ENCODE data around the gene TECTB. TPM values are rescaled to one million over a fixed set of nuclear protein-coding genes. Genes with fewer than 3 reads are reported as not detected.

The TECTB gene
- total and polyA plus RNA-seq, 5 experiments from 2014 or later, result not detected

GRCh38 chr10:112332022-112332421 is 48.8 kb downstream of the TECTB start:
- H3K9me3 Mint-ChIP-seq, result no peaks in the 10 kb centered on the region
- no peaks in the 10 kb centered on the region for H3K36me3 Mint-ChIP-seq
- peaks cover 0 to 8% (median 4%) of the 10 kb centered on the region in 4 donors for H3K4me1 Mint-ChIP-seq
- no peak overlapping the region for H3K27ac Mint-ChIP-seq
- POLR2A ChIA-PET, result no interaction called here
- no peak overlapping the region for H3K4me3 Mint-ChIP-seq
- H3K27me3 Mint-ChIP-seq, result peaks cover 0 to 16% (median under 1%) of the 10 kb centered on the region in 5 donors
- ATAC-seq (no peak), DNase-seq (no peak)

GRCh38 chr10:112332509-112333228 is 49.5 kb downstream of the TECTB start:
- Mint-ChIP-seq H3K27me3 (peaks cover 0 to 10% (median 5%) of the 10 kb centered on the region in 5 donors), H3K36me3 (no peaks in the 10 kb centered on the region), H3K4me1 (peaks cover 0 to 8% (median 4%) of the 10 kb centered on the region in 4 donors), H3K4me3 (no peak overlapping the region), H3K27ac (no peak overlapping the region), H3K9me3 (no peaks in the 10 kb centered on the region)
- DNase-seq (no peak), ATAC-seq (no peak)
- POLR2A ChIA-PET, result interaction anchor here (0.6 kb wide), 1 partner anchor 218 kb away, joined by 3 read pairs; no protein-coding TSS in a partner anchor

GRCh38 chr10:112333452-112333851 is 50.3 kb downstream of the TECTB start:
- no peak overlapping the region for H3K4me3 Mint-ChIP-seq
- peaks cover 0 to 8% (median 4%) of the 10 kb centered on the region in 4 donors for H3K4me1 Mint-ChIP-seq
- DNase-seq, result no peak
- H3K36me3 Mint-ChIP-seq, result no peaks in the 10 kb centered on the region
- no peak for ATAC-seq
- no peak overlapping the region for H3K27ac Mint-ChIP-seq
- POLR2A ChIA-PET, result no interaction called here
- H3K9me3 Mint-ChIP-seq, result no peaks in the 10 kb centered on the region
- peaks cover 0 to 9% (median 5%) of the 10 kb centered on the region in 5 donors for H3K27me3 Mint-ChIP-seq

GRCh38 chr10:112335111-112335867 is 52.1 kb downstream of the TECTB start:
- peaks cover 0 to 7% (median 5%) of the 10 kb centered on the region in 5 donors for H3K27me3 Mint-ChIP-seq
- POLR2A ChIA-PET, result no interaction called here
- no peaks in the 10 kb centered on the region for H3K9me3 Mint-ChIP-seq
- H3K27ac Mint-ChIP-seq, result peak overlapping the region in 1 of 10 donors; percentile 27
- ATAC-seq (no peak), DNase-seq (no peak)
- no peak overlapping the region for H3K4me3 Mint-ChIP-seq
- H3K36me3 Mint-ChIP-seq, result no peaks in the 10 kb centered on the region
- H3K4me1 Mint-ChIP-seq, result peaks cover 0 to 8% (median 4%) of the 10 kb centered on the region in 4 donors

- DNase-seq (no peak), ATAC-seq (peak in 1 of 2 donors; percentile 23)
Observed at GRCh38 chr10:112335868-112336265, 52.7 kb downstream of the TECTB start.

GRCh38 chr10:112336556-112337201 is 53.5 kb downstream of the TECTB start:
- Mint-ChIP-seq H3K9me3 (no peaks in the 10 kb centered on the region), H3K27me3 (peaks cover 0 to 6% (median 3%) of the 10 kb centered on the region in 5 donors), H3K4me3 (no peak overlapping the region), H3K36me3 (no peaks in the 10 kb centered on the region), H3K27ac (no peak overlapping the region), H3K4me1 (peaks cover 0 to 8% (median 4%) of the 10 kb centered on the region in 4 donors)
- no peak for ATAC-seq
- POLR2A ChIA-PET, result no interaction called here
- DNase-seq, result no peak

More at GRCh38 chr10:112335868-112336265, 52.7 kb downstream of the TECTB start:
- no peaks in the 10 kb centered on the region for H3K9me3 Mint-ChIP-seq
- peaks cover 0 to 7% (median 5%) of the 10 kb centered on the region in 5 donors for H3K27me3 Mint-ChIP-seq
- POLR2A ChIA-PET, result no interaction called here
- no peak overlapping the region for H3K4me3 Mint-ChIP-seq
- peaks cover 0 to 8% (median 4%) of the 10 kb centered on the region in 4 donors for H3K4me1 Mint-ChIP-seq
- peak overlapping the region in 4 of 10 donors; percentile 6 to 60 (median 30) for H3K27ac Mint-ChIP-seq
- H3K36me3 Mint-ChIP-seq, result no peaks in the 10 kb centered on the region

GRCh38 chr10:112338957-112339356 is 55.8 kb downstream of the TECTB start:
- Mint-ChIP-seq H3K27ac (no peak overlapping the region), H3K4me3 (no peak overlapping the region), H3K4me1 (peaks cover 0 to 8% (median 4%) of the 10 kb centered on the region in 4 donors), H3K9me3 (no peaks in the 10 kb centered on the region), H3K36me3 (no peaks in the 10 kb centered on the region), H3K27me3 (peaks cover 0 to 6% (median 3%) of the 10 kb centered on the region in 5 donors)
- ATAC-seq, result no peak
- POLR2A ChIA-PET, result no interaction called here
- no peak for DNase-seq

GRCh38 chr10:112340601-112341000 is 57.4 kb downstream of the TECTB start:
- Mint-ChIP-seq H3K27ac (no peak overlapping the region), H3K4me1 (peaks cover 2 to 6% (median 4%) of the 10 kb centered on the region in 4 donors), H3K27me3 (peaks cover 0 to 6% (median 3%) of the 10 kb centered on the region in 5 donors), H3K4me3 (no peak overlapping the region), H3K9me3 (no peaks in the 10 kb centered on the region), H3K36me3 (no peaks in the 10 kb centered on the region)
- ATAC-seq (no peak), DNase-seq (no peak)
- POLR2A ChIA-PET, result no interaction called here

GRCh38 chr10:112343056-112343806 is 60.0 kb downstream of the TECTB start:
- H3K36me3 Mint-ChIP-seq, result no peaks in the 10 kb centered on the region
- DNase-seq (no peak), ATAC-seq (no peak)
- POLR2A ChIA-PET, result no interaction called here
- H3K4me1 Mint-ChIP-seq, result peaks cover 0 to 2% (median 0%) of the 10 kb centered on the region in 4 donors
- no peak overlapping the region for H3K4me3 Mint-ChIP-seq
- H3K9me3 Mint-ChIP-seq, result no peaks in the 10 kb centered on the region
- no peak overlapping the region for H3K27ac Mint-ChIP-seq
- H3K27me3 Mint-ChIP-seq, result peaks cover 0 to 6% (median 0%) of the 10 kb centered on the region in 5 donors

- POLR2A ChIA-PET, result no interaction called here
- DNase-seq (no peak), ATAC-seq (no peak)
- Mint-ChIP-seq H3K4me3 (no peak overlapping the region), H3K36me3 (no peaks in the 10 kb centered on the region), H3K4me1 (peaks cover 0 to 2% (median 0%) of the 10 kb centered on the region in 4 donors), H3K27ac (no peak overlapping the region), H3K9me3 (no peaks in the 10 kb centered on the region), H3K27me3 (peaks cover 0 to 6% (median 0%) of the 10 kb centered on the region in 5 donors)
Observed at GRCh38 chr10:112344261-112344660, 61.1 kb downstream of the TECTB start.

GRCh38 chr10:112345202-112345601 is 62.0 kb downstream of the TECTB start:
- POLR2A ChIA-PET, result no interaction called here
- H3K27me3 Mint-ChIP-seq, result peaks cover 0 to 3% (median 0%) of the 10 kb centered on the region in 5 donors
- no peaks in the 10 kb centered on the region for H3K9me3 Mint-ChIP-seq
- DNase-seq (no peak), ATAC-seq (no peak)
- H3K36me3 Mint-ChIP-seq, result no peaks in the 10 kb centered on the region
- H3K4me3 Mint-ChIP-seq, result no peak overlapping the region
- H3K4me1 Mint-ChIP-seq, result peaks cover 0 to 2% (median 0%) of the 10 kb centered on the region in 4 donors
- H3K27ac Mint-ChIP-seq, result peak overlapping the region in 1 of 10 donors; percentile 56

- ATAC-seq, result no peak
- H3K9me3 Mint-ChIP-seq, result no peaks in the 10 kb centered on the region
- H3K4me3 Mint-ChIP-seq, result no peak overlapping the region
- POLR2A ChIA-PET, result no interaction called here
- H3K4me1 Mint-ChIP-seq, result peaks cover 0 to 2% (median 0%) of the 10 kb centered on the region in 4 donors
- no peaks in the 10 kb centered on the region for H3K36me3 Mint-ChIP-seq
- peaks cover 0 to 3% (median 0%) of the 10 kb centered on the region in 5 donors for H3K27me3 Mint-ChIP-seq
- H3K27ac Mint-ChIP-seq, result no peak overlapping the region
- DNase-seq, result no peak
Observed at GRCh38 chr10:112345743-112346142, 62.5 kb downstream of the TECTB start.

Measured in naive thymus-derived CD8-positive, alpha-beta T cell (primary cell).